A549 (cell line): ENCODE data around the gene CHMP4A. TPM values are rescaled to one million over a fixed set of nuclear protein-coding genes. Genes with fewer than 3 reads are reported as not detected.
A peak's percentile ranks its signal among the peaks of the same experiment; 100 is the strongest.

ENCODE experiments used
- ATAC-seq, 2 experiments: fragments of 200-7000 bp in 1 of 2; fragments of >200 bp in 1 of 2; cut with Nextera tagmentation in 1 of 2; cut with Tn5 transposase in 1 of 2; 3 replicates each; pipeline versions ENCODE4 v1.8.0 to v1.9.1; 2018 to 2020; ENCODE audit warnings: mild to moderate bottlenecking in 1 of 2, moderate library complexity in 1 of 2
- CTCF ChIA-PET: fragments of 300-600 bp; sonication (Branson Sonifier 250); formaldehyde crosslinking; extraction: SDS; loops from one replicate; lab custom pipeline; 2021; ENCODE audit warnings: antibody characterized with exemption, inconsistent platforms; lab: Yijun Ruan, JAX
- POLR2A ChIA-PET: fragments of 350-600 bp; formaldehyde crosslinking; extraction: SDS; loops from one replicate; lab custom pipeline; 2021; ENCODE audit warnings: antibody characterized with exemption, inconsistent platforms; lab: Yijun Ruan, JAX
- DNase-seq, 2 experiments: peaks; one replicate each; pipeline versions ENCODE4 v3.0.0 to v3.0.0-alpha.2; 2011 to 2016; ENCODE audit warnings: low read depth in 1 of 2, low spot score in 1 of 2
- FAIRE-seq: peaks from 2 replicates; lab custom pipeline; 2011; peaks lifted over from hg19 to GRCh38; lab: Jason Lieb, UNC
- H3K27ac ChIP-seq, 2 experiments: fragments of >200 bp; sonication (Bioruptor Twin); formaldehyde crosslinking; 3 replicates each; pipeline ENCODE4 v1.5.1; 2016 to 2017
- H3K4me1 ChIP-seq: fragments of >200 bp; sonication (Bioruptor Twin); formaldehyde crosslinking; 3 replicates; pipeline ENCODE4 v1.6.1; 2016
- H3K4me2 ChIP-seq: fragments of >200 bp; sonication (Bioruptor Twin); formaldehyde crosslinking; 3 replicates; pipeline ENCODE4 v1.6.1; 2016
- H3K4me3 ChIP-seq: fragments of >200 bp; sonication (Bioruptor Twin); formaldehyde crosslinking; 3 replicates; pipeline ENCODE4 v1.5.1; 2016
- H3K9me3 ChIP-seq: fragments of >200 bp; sonication (Bioruptor Twin); formaldehyde crosslinking; 3 replicates; pipeline ENCODE4 v1.6.1; 2016
- ATOH8 ChIP-seq: fragments of 250-450 bp; sonication (Bioruptor Pico); IDR thresholded peaks from 2 replicates; pipeline ENCODE4 v1.5.0; 2020; ENCODE audit warnings: low read depth, mild to moderate bottlenecking, moderate library complexity
- BCL3 ChIP-seq: fragments of >200 bp; sonication (Bioruptor Twin); formaldehyde crosslinking; IDR thresholded peaks from 3 replicates; pipeline ENCODE4 v1.6.1; 2016
- CEBPB ChIP-seq, 2 experiments: fragments of >200 bp in 1 of 2; sonication (Bioruptor Twin) in 1 of 2; formaldehyde crosslinking in 1 of 2; IDR thresholded peaks; 2 replicates each; pipeline ENCODE4 v1.6.1; 2012 to 2016
- CHD2 ChIP-seq: fragments of 150-350 bp; IDR thresholded peaks from 2 replicates; pipeline ENCODE4 v1.6.1; 2014; ENCODE audit warnings: low read length; ENCODE audit not compliant: partially characterized antibody
- EHF ChIP-seq: fragments of 250-450 bp; sonication (Bioruptor Pico); IDR thresholded peaks from 2 replicates; pipeline ENCODE4 v1.5.0; 2020; ENCODE audit warnings: mild to moderate bottlenecking
- ELK1 ChIP-seq: fragments of 150-350 bp; IDR thresholded peaks from 2 replicates; pipeline ENCODE4 v1.6.1; 2014; ENCODE audit warnings: low read depth, mild to moderate bottlenecking, low read length
- FOSL2 ChIP-seq, 2 experiments: fragments of 450-650 bp in 1 of 2; fragments of >200 bp in 1 of 2; sonication (Bioruptor Twin) in 1 of 2; formaldehyde crosslinking; IDR thresholded peaks; 2 replicates each; pipeline versions ENCODE4 v1.5.0 to v1.6.1; 2016 to 2020; ENCODE audit warnings: mild to moderate bottlenecking in 1 of 2, moderate library complexity in 1 of 2
- GATA3 ChIP-seq: IDR thresholded peaks from 2 replicates; pipeline ENCODE4 v1.6.1; 2012; ENCODE audit warnings: borderline replicate concordance
- HEYL ChIP-seq: fragments of 250-450 bp; sonication (Bioruptor Pico); IDR thresholded peaks from 2 replicates; pipeline ENCODE4 v1.8.0; 2021; ENCODE audit warnings: mild to moderate bottlenecking, moderate library complexity
- HMGXB4 ChIP-seq: fragments of 250-450 bp; sonication (Bioruptor Pico); IDR thresholded peaks from 2 replicates; pipeline ENCODE4 v1.5.0; 2021; ENCODE audit warnings: mild to moderate bottlenecking, moderate library complexity, borderline replicate concordance
- HOXB5 ChIP-seq: fragments of 250-450 bp; sonication (Bioruptor Pico); IDR thresholded peaks from 2 replicates; pipeline ENCODE4 v1.5.0; 2020; ENCODE audit warnings: mild to moderate bottlenecking, moderate library complexity
- JUNB ChIP-seq: fragments of >200 bp; sonication (Bioruptor Twin); formaldehyde crosslinking; IDR thresholded peaks from 2 replicates; pipeline ENCODE4 v1.6.1; 2016
- KDM1A ChIP-seq: fragments of 200-600 bp; sonication (generic); IDR thresholded peaks from 2 replicates; pipeline ENCODE4 v1.6.1; 2016; ENCODE audit warnings: low read depth, mild to moderate bottlenecking
- PBX3 ChIP-seq: IDR thresholded peaks from 2 replicates; pipeline ENCODE4 v1.6.1; 2012
- POLR2A ChIP-seq: IDR thresholded peaks from 2 replicates; pipeline ENCODE4 v1.6.1; 2012; ENCODE audit warnings: mild to moderate bottlenecking, low read length
- RAD21 ChIP-seq, 2 experiments: fragments of >200 bp in 1 of 2; sonication (Bioruptor Twin) in 1 of 2; formaldehyde crosslinking in 1 of 2; IDR thresholded peaks in 1 of 2; conservative IDR thresholded peaks in 1 of 2; 2 replicates in 1 of 2; 3 replicates in 1 of 2; pipeline ENCODE4 v1.6.1; 2012 to 2018; ENCODE audit warnings: inconsistent platforms in 1 of 2
- RCOR1 ChIP-seq: fragments of 150-350 bp; IDR thresholded peaks from 2 replicates; pipeline ENCODE4 v1.6.1; 2014; ENCODE audit warnings: antibody characterized with exemption, low read length, low read depth
- REST ChIP-seq: fragments of 200-600 bp; sonication (generic); IDR thresholded peaks from 2 replicates; pipeline ENCODE4 v1.6.1; 2016; ENCODE audit warnings: antibody characterized with exemption, mild to moderate bottlenecking, moderate library complexity
- RFX5 ChIP-seq: fragments of 450-650 bp; IDR thresholded peaks from 2 replicates; pipeline ENCODE4 v1.7.1; 2014; ENCODE audit warnings: antibody characterized with exemption, mild to moderate bottlenecking, moderate library complexity
- TFCP2L1 ChIP-seq: fragments of 250-450 bp; sonication (Bioruptor Pico); IDR thresholded peaks from 2 replicates; pipeline ENCODE4 v1.5.0; 2021; ENCODE audit warnings: mild to moderate bottlenecking
- WGBS: methylation state at CpG from one replicate; pipeline ENCODE4 v1.1.6; 2017; ENCODE audit errors: missing lambda C conversion rate; 5-methylcytosine and 5-hydroxymethylcytosine counted together
- polyA plus RNA-seq, 4 experiments: library from polyadenylated mRNA; depleted of rRNA in 3 of 4; stranded (reverse); fragments of >200 nt; fragmentation: RNase III in 1 of 4; extraction: RNeasy Plus Mini Kit Qiagen cat#74134 plus additional on column Dnase treatment in 1 of 4; gene quantifications; 2 replicates in 3 of 4; 3 replicates in 1 of 4; pipeline ENCODE4 v1.2.3, GENCODE V29; 2011 to 2017

Gene CHMP4A
- polyA plus RNA-seq, 2 of the 4 experiments (the other 2 are of a cell fraction) = 102 to 112 TPM

- TF ChIP-seq POLR2A = peak; percentile 78
- TF ChIP-seq HOXB5 (CRISPR knock-in tag) = peak; percentile 17; the same call in 1 of the 2 replicates
These were observed 17.9 kb downstream of the CHMP4A start, which contains the start of gene TM9SF1 (continued) for GRCh38 chr14:24195186-24196070.

- CTCF ChIA-PET = interaction anchor here (1.2 to 1.9 kb wide), 5 partner anchors 10 to 102 kb away, joined by 4 to 9 read pairs (median 5); partner anchors contain the start of genes IRF9 and MDP1
- Histone ChIP-seq H3K4me1 (peaks cover 14% of the 10 kb centered on the region; the same call in 2 of the 3 replicates), H3K9me3 (no peaks in the 10 kb centered on the region), H3K4me2 (peak overlapping the region; percentile 77), H3K27ac (peak overlapping the region; percentile 88 to 98), H3K4me3 (peak overlapping the region; percentile 62)
- no peak for TF ChIP-seq HMGXB4 (CRISPR knock-in tag)
- TF ChIP-seq CEBPB (IDR thresholded peaks at IDR 0.05) = no peak
- TF ChIP-seq RCOR1 = no peak
- TF ChIP-seq KDM1A = no peak
- no peak for TF ChIP-seq REST
- no peak for TF ChIP-seq TFCP2L1 (CRISPR knock-in tag)
- TF ChIP-seq BCL3 = no peak
- TF ChIP-seq POLR2A = no peak
- no peak for TF ChIP-seq JUNB
- no peak for TF ChIP-seq RFX5
- no peak for TF ChIP-seq RAD21 (conservative IDR thresholded peaks at IDR 0.05 in 1 of 2, IDR thresholded peaks at IDR 0.05 in 1 of 2)
- TF ChIP-seq PBX3 = no peak
- TF ChIP-seq ATOH8 = no peak
- no peak for TF ChIP-seq FOSL2 (IDR thresholded peaks at IDR 0.05)
- no peak for TF ChIP-seq FOSL2 (CRISPR knock-in tag; IDR thresholded peaks at IDR 0.05)
- no peak for TF ChIP-seq ELK1
- TF ChIP-seq EHF (CRISPR knock-in tag) = no peak
- no peak for TF ChIP-seq HEYL (CRISPR knock-in tag)
- no peak for TF ChIP-seq GATA3
- TF ChIP-seq CHD2 = no peak
- no peak for FAIRE-seq
- POLR2A ChIA-PET = interaction anchor here (1.5 to 1.9 kb wide), 4 partner anchors 10 to 48 kb away, joined by 6 to 36 read pairs (median 12); partner anchors contain the start of genes CHMP4A, MDP1, RNF31 and TINF2
- peak in 1 of 2 experiments; percentile 21 for DNase-seq
- WGBS = 49% methylated on average over 8 of the region's 8 CpGs
- ATAC-seq = no peak; a peak in 1 of 6 replicates
These were observed 18.5 kb downstream of the CHMP4A start for GRCh38 chr14:24194873-24195185.
